DND-41 (cell line): Measurements from ENCODE around the gene UBXN4.

ENCODE experiments used
- ATAC-seq: fragments of 200-7000 bp; cut with Tn5 transposase; 3 replicates; pipeline ENCODE4 v1.9.1; 2021; ENCODE audit warnings: low read depth; ENCODE audit not compliant: insufficient read depth
- DNase-seq: peaks from one replicate; pipeline ENCODE4 v3.0.0-alpha.2; 2020
- H2AFZ ChIP-seq: 2 replicates; pipeline ENCODE4 v1.6.0; 2012; ENCODE audit warnings: low read depth, low read length
- H3K27ac ChIP-seq: 2 replicates; pipeline ENCODE4 v1.5.1; 2012; ENCODE audit warnings: low read length, inconsistent platforms
- H3K27me3 ChIP-seq: fragments of 200-600 bp; sonication (generic); 2 replicates; pipeline ENCODE4 v1.6.0; 2012; ENCODE audit warnings: low read length, mild to moderate bottlenecking, inconsistent platforms; ENCODE audit not compliant: insufficient read depth, poor library complexity
- H3K36me3 ChIP-seq: 2 replicates; pipeline ENCODE4 v1.5.1; 2012; ENCODE audit warnings: low read length, inconsistent platforms; ENCODE audit not compliant: insufficient read depth
- H3K4me1 ChIP-seq: 2 replicates; pipeline ENCODE4 v1.5.1; 2012; ENCODE audit warnings: mild to moderate bottlenecking, low read length; ENCODE audit not compliant: insufficient read depth
- H3K4me2 ChIP-seq: 2 replicates; pipeline ENCODE4 v1.6.0; 2012; ENCODE audit warnings: mild to moderate bottlenecking, moderate library complexity, low read length, inconsistent platforms; ENCODE audit not compliant: insufficient read depth
- H3K4me3 ChIP-seq, 2 experiments: fragments of 200-600 bp in 1 of 2; shearing (Covaris generic) in 1 of 2; 2 replicates each; pipeline ENCODE4 v1.5.1; 2012 to 2016; ENCODE audit warnings: inconsistent platforms in 2 of 2, low read length in 2 of 2, mild to moderate bottlenecking in 2 of 2, low read depth in 1 of 2, moderate library complexity in 1 of 2
- H3K79me2 ChIP-seq: 2 replicates; pipeline ENCODE4 v1.6.0; 2012; ENCODE audit warnings: low read length, inconsistent platforms; ENCODE audit not compliant: insufficient read depth
- H3K9ac ChIP-seq: 2 replicates; pipeline ENCODE4 v1.6.0; 2012; ENCODE audit warnings: low read depth, mild to moderate bottlenecking, inconsistent platforms, low read length, moderate library complexity
- H3K9me3 ChIP-seq: 2 replicates; pipeline ENCODE4 v1.5.1; 2012; ENCODE audit warnings: low read length, moderate library complexity, mild to moderate bottlenecking, inconsistent platforms; ENCODE audit not compliant: insufficient read depth, severe bottlenecking
- H4K20me1 ChIP-seq: 2 replicates; pipeline ENCODE4 v1.6.0; 2012; ENCODE audit warnings: low read length; ENCODE audit not compliant: insufficient read depth
- EZH2 ChIP-seq: IDR thresholded peaks from 3 replicates; pipeline ENCODE4 v1.6.1; 2012; ENCODE audit warnings: borderline replicate concordance, low read depth, mild to moderate bottlenecking, moderate library complexity, low read length, inconsistent platforms; ENCODE audit not compliant: severe bottlenecking
- TF ChIP-seq, protein P1 (sequence below): IDR thresholded peaks from 2 replicates; pipeline ENCODE4 v1.5.1; 2012; ENCODE audit warnings: borderline replicate concordance, low read length, moderate library complexity, mild to moderate bottlenecking; ENCODE audit not compliant: poor library complexity, severe bottlenecking; ENCODE audit errors: extremely low read depth

UBXN4 gene

GRCh38 chr2:135798275-135798705 is 56.6 kb downstream of the UBXN4 start:
- H4K20me1 ChIP-seq: no peaks in the 10 kb centered on the region
- H3K4me1 ChIP-seq: peaks cover 21% of the 10 kb centered on the region
- peaks cover 10% of the 10 kb centered on the region for H3K9me3 ChIP-seq
- no peaks in the 10 kb centered on the region for H3K36me3 ChIP-seq
- 0 out of 2 replicates have a peak, but pooled peaks cover 2% of the 10 kb centered on the region for H3K79me2 ChIP-seq
- H2AFZ ChIP-seq: peak overlapping the region; percentile 8; the same call in 1 of the 2 replicates
- no peak for ATAC-seq
- no peak for DNase-seq
- TF ChIP-seq EZH2: no peak
- TF ChIP-seq, protein P1, sequence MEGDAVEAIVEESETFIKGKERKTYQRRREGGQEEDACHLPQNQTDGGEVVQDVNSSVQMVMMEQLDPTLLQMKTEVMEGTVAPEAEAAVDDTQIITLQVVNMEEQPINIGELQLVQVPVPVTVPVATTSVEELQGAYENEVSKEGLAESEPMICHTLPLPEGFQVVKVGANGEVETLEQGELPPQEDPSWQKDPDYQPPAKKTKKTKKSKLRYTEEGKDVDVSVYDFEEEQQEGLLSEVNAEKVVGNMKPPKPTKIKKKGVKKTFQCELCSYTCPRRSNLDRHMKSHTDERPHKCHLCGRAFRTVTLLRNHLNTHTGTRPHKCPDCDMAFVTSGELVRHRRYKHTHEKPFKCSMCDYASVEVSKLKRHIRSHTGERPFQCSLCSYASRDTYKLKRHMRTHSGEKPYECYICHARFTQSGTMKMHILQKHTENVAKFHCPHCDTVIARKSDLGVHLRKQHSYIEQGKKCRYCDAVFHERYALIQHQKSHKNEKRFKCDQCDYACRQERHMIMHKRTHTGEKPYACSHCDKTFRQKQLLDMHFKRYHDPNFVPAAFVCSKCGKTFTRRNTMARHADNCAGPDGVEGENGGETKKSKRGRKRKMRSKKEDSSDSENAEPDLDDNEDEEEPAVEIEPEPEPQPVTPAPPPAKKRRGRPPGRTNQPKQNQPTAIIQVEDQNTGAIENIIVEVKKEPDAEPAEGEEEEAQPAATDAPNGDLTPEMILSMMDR: no peak
- no peak overlapping the region for H3K9ac ChIP-seq
- peak overlapping the region; percentile 46; the same call in 1 of the 2 replicates for H3K27ac ChIP-seq
- no peak overlapping the region for H3K4me2 ChIP-seq
- no peaks in the 10 kb centered on the region for H3K27me3 ChIP-seq
- H3K4me3 ChIP-seq: no peak overlapping the region

DNA sequence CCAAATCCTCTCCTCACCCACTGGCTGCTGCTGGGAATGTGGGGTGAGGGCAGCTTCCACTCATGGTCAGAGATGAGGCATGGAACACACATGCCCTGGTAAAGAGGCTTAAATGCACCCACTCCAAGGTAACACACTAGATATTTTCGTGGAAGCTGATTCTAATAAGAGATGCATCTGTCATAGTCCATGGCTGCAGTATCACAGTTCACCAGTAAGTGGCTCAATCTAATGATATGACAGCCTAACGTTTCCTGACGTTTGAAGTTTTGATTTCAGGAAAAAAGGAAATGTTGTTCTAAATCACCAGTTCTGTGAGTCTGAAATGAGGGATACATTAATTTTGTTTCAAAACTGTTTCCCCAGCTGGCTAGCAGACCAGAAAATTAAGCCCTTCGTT is 57.1 kb downstream of the UBXN4 start:
- Histone ChIP-seq H3K27ac (no peak overlapping the region), H3K9me3 (peaks cover 10% of the 10 kb centered on the region), H3K27me3 (no peaks in the 10 kb centered on the region), H3K4me2 (no peak overlapping the region), H3K4me3 (no peak overlapping the region), H3K9ac (no peak overlapping the region), H3K36me3 (no peaks in the 10 kb centered on the region), H3K79me2 (0 out of 2 replicates have a peak, but pooled peaks cover 2% of the 10 kb centered on the region), H3K4me1 (peaks cover 16% of the 10 kb centered on the region), H2AFZ (no peak overlapping the region; the same call in 1 of the 2 replicates), H4K20me1 (no peaks in the 10 kb centered on the region)
- ATAC-seq (no peak), DNase-seq (no peak)
- TF ChIP-seq, protein P1: peak; percentile 49
- TF ChIP-seq EZH2: no peak

- Histone ChIP-seq H3K27me3 (no peaks in the 10 kb centered on the region), H2AFZ (no peak overlapping the region), H3K27ac (no peak overlapping the region), H3K9ac (no peak overlapping the region), H3K4me1 (peaks cover 6% of the 10 kb centered on the region), H3K4me3 (no peak overlapping the region), H3K79me2 (no peaks in the 10 kb centered on the region), H3K9me3 (peaks cover 10% of the 10 kb centered on the region), H3K4me2 (no peak overlapping the region), H3K36me3 (no peaks in the 10 kb centered on the region), H4K20me1 (no peaks in the 10 kb centered on the region)
- ATAC-seq (no peak), DNase-seq (no peak)
- TF ChIP-seq, protein P1: peak; percentile 56
- no peak for TF ChIP-seq EZH2
Observed at GRCh38 chr2:135799738-135800137, 58.1 kb downstream of the UBXN4 start.
